GM23338 (cell line): ENCODE data around the gene SLC5A11.

Source experiments
- CREB1 ChIP-seq: fragments of 250-450 bp; sonication (Bioruptor Pico); IDR thresholded peaks from 2 replicates; pipeline ENCODE4 v1.5.0; 2020; ENCODE audit warnings: low read depth, mild to moderate bottlenecking, moderate library complexity
- CTCF ChIP-seq, 2 experiments: fragments of 200-600 bp in 1 of 2; sonication (generic) in 1 of 2; conservative IDR thresholded peaks; 2 replicates each; pipeline versions ENCODE4 v1.5.1 to v1.6.1; 2016 to 2017; ENCODE audit warnings: antibody characterized with exemption in 2 of 2, low read depth in 2 of 2, mild to moderate bottlenecking in 2 of 2, moderate library complexity in 1 of 2
- ETS1 ChIP-seq: IDR thresholded peaks from 2 replicates; pipeline ENCODE4 v1.6.1; 2016; ENCODE audit warnings: antibody characterized with exemption
- EZH2 ChIP-seq: fragments of 200-600 bp; sonication (generic); IDR thresholded peaks from one replicate; pipeline ENCODE4 v1.8.0; 2017; ENCODE audit warnings: antibody characterized with exemption, mild to moderate bottlenecking, low read depth; ENCODE audit not compliant: unreplicated experiment
- EZH2phosphoT487 ChIP-seq: fragments of 200-600 bp; sonication (generic); IDR thresholded peaks from one replicate; pipeline ENCODE4 v1.8.1; 2018; ENCODE audit warnings: antibody characterized with exemption; ENCODE audit not compliant: unreplicated experiment
- JUNB ChIP-seq: IDR thresholded peaks from one replicate; pipeline ENCODE4 v1.6.1; 2016; ENCODE audit warnings: antibody characterized with exemption; ENCODE audit not compliant: unreplicated experiment
- NANOG ChIP-seq: IDR thresholded peaks from 2 replicates; pipeline ENCODE4 v1.6.1; 2016; ENCODE audit warnings: antibody characterized with exemption, borderline replicate concordance
- POLR2AphosphoS5 ChIP-seq: IDR thresholded peaks from 2 replicates; pipeline ENCODE4 v1.6.1; 2016; ENCODE audit warnings: antibody characterized with exemption, low read depth
- REST ChIP-seq: IDR thresholded peaks from one replicate; pipeline ENCODE4 v1.6.1; 2018; ENCODE audit warnings: antibody characterized with exemption; ENCODE audit not compliant: unreplicated experiment
- STAT1 ChIP-seq: IDR thresholded peaks from one replicate; pipeline ENCODE4 v1.6.1; 2016; ENCODE audit warnings: antibody characterized with exemption; ENCODE audit not compliant: unreplicated experiment
- ZNF114 ChIP-seq: fragments of 250-450 bp; sonication (Bioruptor Pico); IDR thresholded peaks from 2 replicates; pipeline ENCODE4 v1.5.0; 2020; ENCODE audit warnings: mild to moderate bottlenecking, moderate library complexity
- TF ChIP-seq, protein P1 (sequence below): fragments of 250-450 bp; sonication (Bioruptor Pico); IDR thresholded peaks from 2 replicates; pipeline ENCODE4 v1.5.0; 2020; ENCODE audit warnings: mild to moderate bottlenecking, moderate library complexity

GRCh38 chr16:24822542-24822941 is 23.2 kb upstream of the SLC5A11 start:
- TF ChIP-seq CTCF (conservative IDR thresholded peaks at IDR 0.05; ENCODE audit: low read depth in 2 of 2) (no peak), JUNB (no peak), EZH2 (no peak), POLR2AphosphoS5 (no peak), REST (no peak), EZH2phosphoT487 (no peak), CREB1 (no peak), STAT1 (no peak), ZNF114 (no peak), ETS1 (no peak), NANOG (no peak)
- TF ChIP-seq, protein P1, sequence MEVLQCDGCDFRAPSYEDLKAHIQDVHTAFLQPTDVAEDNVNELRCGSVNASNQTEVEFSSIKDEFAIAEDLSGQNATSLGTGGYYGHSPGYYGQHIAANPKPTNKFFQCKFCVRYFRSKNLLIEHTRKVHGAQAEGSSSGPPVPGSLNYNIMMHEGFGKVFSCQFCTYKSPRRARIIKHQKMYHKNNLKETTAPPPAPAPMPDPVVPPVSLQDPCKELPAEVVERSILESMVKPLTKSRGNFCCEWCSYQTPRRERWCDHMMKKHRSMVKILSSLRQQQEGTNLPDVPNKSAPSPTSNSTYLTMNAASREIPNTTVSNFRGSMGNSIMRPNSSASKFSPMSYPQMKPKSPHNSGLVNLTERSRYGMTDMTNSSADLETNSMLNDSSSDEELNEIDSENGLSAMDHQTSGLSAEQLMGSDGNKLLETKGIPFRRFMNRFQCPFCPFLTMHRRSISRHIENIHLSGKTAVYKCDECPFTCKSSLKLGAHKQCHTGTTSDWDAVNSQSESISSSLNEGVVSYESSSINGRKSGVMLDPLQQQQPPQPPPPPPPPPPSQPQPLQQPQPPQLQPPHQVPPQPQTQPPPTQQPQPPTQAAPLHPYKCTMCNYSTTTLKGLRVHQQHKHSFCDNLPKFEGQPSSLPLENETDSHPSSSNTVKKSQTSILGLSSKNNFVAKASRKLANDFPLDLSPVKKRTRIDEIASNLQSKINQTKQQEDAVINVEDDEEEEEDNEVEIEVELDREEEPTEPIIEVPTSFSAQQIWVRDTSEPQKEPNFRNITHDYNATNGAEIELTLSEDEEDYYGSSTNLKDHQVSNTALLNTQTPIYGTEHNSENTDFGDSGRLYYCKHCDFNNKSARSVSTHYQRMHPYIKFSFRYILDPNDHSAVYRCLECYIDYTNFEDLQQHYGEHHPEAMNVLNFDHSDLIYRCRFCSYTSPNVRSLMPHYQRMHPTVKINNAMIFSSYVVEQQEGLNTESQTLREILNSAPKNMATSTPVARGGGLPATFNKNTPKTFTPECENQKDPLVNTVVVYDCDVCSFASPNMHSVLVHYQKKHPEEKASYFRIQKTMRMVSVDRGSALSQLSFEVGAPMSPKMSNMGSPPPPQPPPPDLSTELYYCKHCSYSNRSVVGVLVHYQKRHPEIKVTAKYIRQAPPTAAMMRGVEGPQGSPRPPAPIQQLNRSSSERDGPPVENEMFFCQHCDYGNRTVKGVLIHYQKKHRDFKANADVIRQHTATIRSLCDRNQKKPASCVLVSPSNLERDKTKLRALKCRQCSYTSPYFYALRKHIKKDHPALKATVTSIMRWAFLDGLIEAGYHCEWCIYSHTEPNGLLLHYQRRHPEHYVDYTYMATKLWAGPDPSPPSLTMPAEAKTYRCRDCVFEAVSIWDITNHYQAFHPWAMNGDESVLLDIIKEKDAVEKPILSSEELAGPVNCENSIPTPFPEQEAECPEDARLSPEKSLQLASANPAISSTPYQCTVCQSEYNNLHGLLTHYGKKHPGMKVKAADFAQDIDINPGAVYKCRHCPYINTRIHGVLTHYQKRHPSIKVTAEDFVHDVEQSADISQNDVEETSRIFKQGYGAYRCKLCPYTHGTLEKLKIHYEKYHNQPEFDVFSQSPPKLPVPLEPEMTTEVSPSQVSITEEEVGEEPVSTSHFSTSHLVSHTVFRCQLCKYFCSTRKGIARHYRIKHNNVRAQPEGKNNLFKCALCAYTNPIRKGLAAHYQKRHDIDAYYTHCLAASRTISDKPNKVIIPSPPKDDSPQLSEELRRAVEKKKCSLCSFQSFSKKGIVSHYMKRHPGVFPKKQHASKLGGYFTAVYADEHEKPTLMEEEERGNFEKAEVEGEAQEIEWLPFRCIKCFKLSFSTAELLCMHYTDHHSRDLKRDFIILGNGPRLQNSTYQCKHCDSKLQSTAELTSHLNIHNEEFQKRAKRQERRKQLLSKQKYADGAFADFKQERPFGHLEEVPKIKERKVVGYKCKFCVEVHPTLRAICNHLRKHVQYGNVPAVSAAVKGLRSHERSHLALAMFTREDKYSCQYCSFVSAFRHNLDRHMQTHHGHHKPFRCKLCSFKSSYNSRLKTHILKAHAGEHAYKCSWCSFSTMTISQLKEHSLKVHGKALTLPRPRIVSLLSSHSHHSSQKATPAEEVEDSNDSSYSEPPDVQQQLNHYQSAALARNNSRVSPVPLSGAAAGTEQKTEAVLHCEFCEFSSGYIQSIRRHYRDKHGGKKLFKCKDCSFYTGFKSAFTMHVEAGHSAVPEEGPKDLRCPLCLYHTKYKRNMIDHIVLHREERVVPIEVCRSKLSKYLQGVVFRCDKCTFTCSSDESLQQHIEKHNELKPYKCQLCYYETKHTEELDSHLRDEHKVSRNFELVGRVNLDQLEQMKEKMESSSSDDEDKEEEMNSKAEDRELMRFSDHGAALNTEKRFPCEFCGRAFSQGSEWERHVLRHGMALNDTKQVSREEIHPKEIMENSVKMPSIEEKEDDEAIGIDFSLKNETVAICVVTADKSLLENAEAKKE (CRISPR knock-in tag), result no peak
